SH-SY5Y (cell line): ENCODE data around the gene SNCA.

Experiments
- GATA2 ChIP-seq: IDR thresholded peaks from 2 replicates; pipeline ENCODE4 v1.6.1; 2011; ENCODE audit warnings: mild to moderate bottlenecking, low read depth, low read length
- GATA3 ChIP-seq: IDR thresholded peaks from 2 replicates; pipeline ENCODE4 v1.6.1; 2011; ENCODE audit warnings: low read depth, mild to moderate bottlenecking, low read length, moderate library complexity

Gene SNCA

GRCh38 chr4:89836897-89837384 is at the start of gene SNCA:
TSS of gene SNCA (minus strand) at chr4:89837161. CDS start at chr4:89835667, 1,494 bp downstream.
- TF ChIP-seq GATA2 (no peak), GATA3 (no peak)

- TF ChIP-seq GATA2 (no peak), GATA3 (no peak)
Observed at GRCh38 chr4:89879215-89879614, 42.3 kb upstream of the SNCA start.

GRCh38 chr4:89878611-89879010 is 41.6 kb upstream of the SNCA start:
- no peak for TF ChIP-seq GATA3
- TF ChIP-seq GATA2 = no peak

GRCh38 chr4:89876548-89876947 is 39.6 kb upstream of the SNCA start:
- TF ChIP-seq GATA2 (no peak), GATA3 (no peak)

- TF ChIP-seq GATA3 (no peak), GATA2 (no peak)
Observed at GRCh38 chr4:89871211-89871610, 34.2 kb upstream of the SNCA start.

GRCh38 chr4:89868999-89869589 is 32.1 kb upstream of the SNCA start:
- TF ChIP-seq GATA2 (no peak), GATA3 (no peak)

GRCh38 chr4:89868276-89868675 is 31.3 kb upstream of the SNCA start:
- TF ChIP-seq GATA3 = no peak
- no peak for TF ChIP-seq GATA2

GRCh38 chr4:89863533-89863932 is 26.6 kb upstream of the SNCA start:
- TF ChIP-seq GATA2 (no peak), GATA3 (no peak)

GRCh38 chr4:89860971-89861370 is 24.0 kb upstream of the SNCA start:
- no peak for TF ChIP-seq GATA3
- TF ChIP-seq GATA2 = no peak

GRCh38 chr4:89855236-89855635 is 18.3 kb upstream of the SNCA start:
- TF ChIP-seq GATA2 (no peak), GATA3 (no peak)

- TF ChIP-seq GATA2 (no peak), GATA3 (no peak)
Observed at GRCh38 chr4:89847571-89848325, 10.8 kb upstream of the SNCA start.

- no peak for TF ChIP-seq GATA2
- no peak for TF ChIP-seq GATA3
Observed at GRCh38 chr4:89839558-89839957, 2.6 kb upstream of the SNCA start.

- TF ChIP-seq GATA2 (no peak), GATA3 (no peak)
Observed at GRCh38 chr4:89837993-89838390, 1.0 kb upstream of the SNCA start.

GRCh38 chr4:89837385-89837992 is 528 bp upstream of the SNCA start:
- no peak for TF ChIP-seq GATA3
- no peak for TF ChIP-seq GATA2

- TF ChIP-seq GATA3 (no peak), GATA2 (no peak)
Observed at GRCh38 chr4:89836031-89836745, 773 bp downstream of the SNCA start.
